Dendritic cell treated with granulocyte-macrophage colony-stimulating factor and Interleukin-4, amounts not matched to agents 40 ng/mL and 50 ng/mL, for 4 days (primary cell): ENCODE measurements around the gene SCRN2.

Experiments used
- H3K27ac Mint-ChIP-seq: one replicate; pipeline ENCODE4 v1.8.0; 2022; ENCODE audit warnings: mild to moderate bottlenecking, mixed read lengths
- H3K27me3 Mint-ChIP-seq: one replicate; pipeline ENCODE4 v1.8.0; 2022; ENCODE audit warnings: mild to moderate bottlenecking, mixed read lengths
- H3K36me3 Mint-ChIP-seq: one replicate; pipeline ENCODE4 v1.8.0; 2022; ENCODE audit warnings: low read depth, mixed read lengths
- H3K4me1 Mint-ChIP-seq: one replicate; pipeline ENCODE4 v1.8.0; 2022; ENCODE audit warnings: low read depth, mixed read lengths
- H3K4me3 Mint-ChIP-seq: one replicate; pipeline ENCODE4 v1.8.0; 2022; ENCODE audit warnings: mild to moderate bottlenecking, moderate library complexity, mixed read lengths
- H3K9me3 Mint-ChIP-seq: one replicate; pipeline ENCODE4 v1.8.0; 2022; ENCODE audit warnings: mixed read lengths
- intact Hi-C: fragments of 100-400 bp; cut with micrococcal nuclease; formaldehyde crosslinking; loops from one replicate; pipeline ENCODE4 v1.15.0; 2022

Gene SCRN2

GRCh38 chr17:47813512-47814031 is 27.5 kb downstream of the SCRN2 start:
- Mint-ChIP-seq H3K27ac (no peak overlapping the region), H3K4me3 (no peak overlapping the region)

GRCh38 chr17:47813077-47813476 is 28.0 kb downstream of the SCRN2 start:
- H3K27ac Mint-ChIP-seq, result no peak overlapping the region
- intact Hi-C loops, result no loop called here

More at GRCh38 chr17:47813512-47814031, 27.5 kb downstream of the SCRN2 start:
- Mint-ChIP-seq H3K9me3 (no peaks in the 10 kb centered on the region), H3K4me1 (no peaks in the 10 kb centered on the region), H3K36me3 (peaks cover 93% of the 10 kb centered on the region), H3K27me3 (no peaks in the 10 kb centered on the region)
- intact Hi-C loops, result no loop called here

GRCh38 chr17:47812146-47812920 is 28.7 kb downstream of the SCRN2 start:
- peaks cover 93% of the 10 kb centered on the region for H3K36me3 Mint-ChIP-seq
- H3K9me3 Mint-ChIP-seq, result no peaks in the 10 kb centered on the region
- intact Hi-C loops, result no loop called here

More at GRCh38 chr17:47813077-47813476, 28.0 kb downstream of the SCRN2 start:
- no peaks in the 10 kb centered on the region for H3K27me3 Mint-ChIP-seq
- no peaks in the 10 kb centered on the region for H3K9me3 Mint-ChIP-seq
- no peak overlapping the region for H3K4me3 Mint-ChIP-seq
- no peaks in the 10 kb centered on the region for H3K4me1 Mint-ChIP-seq
- peaks cover 93% of the 10 kb centered on the region for H3K36me3 Mint-ChIP-seq

GRCh38 chr17:47811709-47812108 is 29.4 kb downstream of the SCRN2 start:
- intact Hi-C loops, result no loop called here
- no peaks in the 10 kb centered on the region for H3K4me1 Mint-ChIP-seq
- H3K36me3 Mint-ChIP-seq, result peaks cover 93% of the 10 kb centered on the region
- no peak overlapping the region for H3K4me3 Mint-ChIP-seq
- no peaks in the 10 kb centered on the region for H3K27me3 Mint-ChIP-seq
- no peak overlapping the region for H3K27ac Mint-ChIP-seq
- H3K9me3 Mint-ChIP-seq, result no peaks in the 10 kb centered on the region

More at GRCh38 chr17:47812146-47812920, 28.7 kb downstream of the SCRN2 start:
- Mint-ChIP-seq H3K27ac (no peak overlapping the region), H3K27me3 (no peaks in the 10 kb centered on the region), H3K4me3 (no peak overlapping the region), H3K4me1 (no peaks in the 10 kb centered on the region)

- no peak overlapping the region for H3K4me3 Mint-ChIP-seq
- H3K27ac Mint-ChIP-seq, result no peak overlapping the region
- H3K9me3 Mint-ChIP-seq, result no peaks in the 10 kb centered on the region
- no peaks in the 10 kb centered on the region for H3K27me3 Mint-ChIP-seq
- intact Hi-C loops, result no loop called here
- H3K4me1 Mint-ChIP-seq, result no peaks in the 10 kb centered on the region
- H3K36me3 Mint-ChIP-seq, result peaks cover 91% of the 10 kb centered on the region
These were observed 30.0 kb downstream of the SCRN2 start for GRCh38 chr17:47810901-47811635.

- Mint-ChIP-seq H3K36me3 (peaks cover 84% of the 10 kb centered on the region), H3K27ac (no peak overlapping the region), H3K4me3 (no peak overlapping the region), H3K9me3 (no peaks in the 10 kb centered on the region), H3K27me3 (no peaks in the 10 kb centered on the region), H3K4me1 (no peaks in the 10 kb centered on the region)
- intact Hi-C loops, result no loop called here
These were observed 30.8 kb downstream of the SCRN2 start for GRCh38 chr17:47810200-47810821.

GRCh38 chr17:47808830-47809480 is 32.1 kb downstream of the SCRN2 start:
- no peaks in the 10 kb centered on the region for H3K4me1 Mint-ChIP-seq
- H3K27me3 Mint-ChIP-seq, result peaks cover 6% of the 10 kb centered on the region
- no peak overlapping the region for H3K27ac Mint-ChIP-seq
- intact Hi-C loops, result no loop called here
- H3K36me3 Mint-ChIP-seq, result peaks cover 73% of the 10 kb centered on the region
- no peak overlapping the region for H3K4me3 Mint-ChIP-seq
- H3K9me3 Mint-ChIP-seq, result no peaks in the 10 kb centered on the region

- Mint-ChIP-seq H3K4me1 (no peaks in the 10 kb centered on the region), H3K36me3 (peaks cover 66% of the 10 kb centered on the region), H3K27ac (no peak overlapping the region), H3K9me3 (no peaks in the 10 kb centered on the region), H3K27me3 (peaks cover 6% of the 10 kb centered on the region), H3K4me3 (no peak overlapping the region)
- intact Hi-C loops, result no loop called here
These were observed 32.8 kb downstream of the SCRN2 start for GRCh38 chr17:47808036-47808829.

- H3K27ac Mint-ChIP-seq, result no peak overlapping the region
- intact Hi-C loops, result no loop called here
- peaks cover 6% of the 10 kb centered on the region for H3K27me3 Mint-ChIP-seq
- no peaks in the 10 kb centered on the region for H3K4me1 Mint-ChIP-seq
- H3K36me3 Mint-ChIP-seq, result peaks cover 58% of the 10 kb centered on the region
- H3K9me3 Mint-ChIP-seq, result no peaks in the 10 kb centered on the region
- no peak overlapping the region for H3K4me3 Mint-ChIP-seq
These were observed 33.7 kb downstream of the SCRN2 start for GRCh38 chr17:47807421-47807820.

- Mint-ChIP-seq H3K4me1 (no peaks in the 10 kb centered on the region), H3K27ac (no peak overlapping the region), H3K27me3 (peaks cover 6% of the 10 kb centered on the region), H3K36me3 (peaks cover 53% of the 10 kb centered on the region), H3K9me3 (no peaks in the 10 kb centered on the region), H3K4me3 (no peak overlapping the region)
- intact Hi-C loops, result no loop called here
These were observed 34.2 kb downstream of the SCRN2 start for GRCh38 chr17:47806913-47807255.

- H3K27me3 Mint-ChIP-seq, result peaks cover 9% of the 10 kb centered on the region
- H3K4me1 Mint-ChIP-seq, result no peaks in the 10 kb centered on the region
- H3K36me3 Mint-ChIP-seq, result peaks cover 47% of the 10 kb centered on the region
- no peak overlapping the region for H3K4me3 Mint-ChIP-seq
- intact Hi-C loops, result no loop called here
- H3K9me3 Mint-ChIP-seq, result no peaks in the 10 kb centered on the region
- no peak overlapping the region for H3K27ac Mint-ChIP-seq
These were observed 34.8 kb downstream of the SCRN2 start for GRCh38 chr17:47806026-47806912.

- H3K27me3 Mint-ChIP-seq, result peaks cover 14% of the 10 kb centered on the region
- intact Hi-C loops, result no loop called here
- H3K27ac Mint-ChIP-seq, result no peak overlapping the region
- H3K4me1 Mint-ChIP-seq, result no peaks in the 10 kb centered on the region
- peaks cover 32% of the 10 kb centered on the region for H3K36me3 Mint-ChIP-seq
- no peaks in the 10 kb centered on the region for H3K9me3 Mint-ChIP-seq
- no peak overlapping the region for H3K4me3 Mint-ChIP-seq
These were observed 36.6 kb downstream of the SCRN2 start for GRCh38 chr17:47804461-47804860.
